ENCODE measurements around the gene ZNHIT2.

ZNHIT2 gene

GRCh38 chr11:65103476-65103875, 14.0 kb downstream of the ZNHIT2 start:
- no peak for DNase-seq (ENCODE audit: low read depth)

- no peak for DNase-seq (ENCODE audit: low read depth)
Observed at GRCh38 chr11:65102142-65103095, 15.1 kb downstream of the ZNHIT2 start.

- DNase-seq (ENCODE audit: low read depth) = no peak
Observed at GRCh38 chr11:65100674-65101350, 16.7 kb downstream of the ZNHIT2 start.

- DNase-seq (ENCODE audit: low read depth) = no peak
Observed at GRCh38 chr11:65096926-65097325, 20.6 kb downstream of the ZNHIT2 start.

GRCh38 chr11:65095974-65096806, 21.3 kb downstream of the ZNHIT2 start, which contains the start of gene VPS51:
VPS51 (plus strand) TSS chr11:65096214; CDS start chr11:65096251, 37 bp downstream.
- peak; percentile 74 for DNase-seq (ENCODE audit: low read depth)

GRCh38 chr11:65095427-65095826, 22.1 kb downstream of the ZNHIT2 start:
- DNase-seq (ENCODE audit: low read depth) = no peak

- no peak for DNase-seq (ENCODE audit: low read depth)
Observed at GRCh38 chr11:65090628-65091027, 26.9 kb downstream of the ZNHIT2 start.

GRCh38 chr11:65089621-65090020, 27.9 kb downstream of the ZNHIT2 start:
- DNase-seq (ENCODE audit: low read depth) = no peak

GRCh38 chr11:65087827-65088226, 29.7 kb downstream of the ZNHIT2 start:
- no peak for DNase-seq (ENCODE audit: low read depth)

- no peak for DNase-seq (ENCODE audit: low read depth)
Observed at GRCh38 chr11:65087216-65087615, 30.3 kb downstream of the ZNHIT2 start.

- no peak for DNase-seq (ENCODE audit: low read depth)
Observed at GRCh38 chr11:65086809-65087208, 30.7 kb downstream of the ZNHIT2 start.

- no peak for DNase-seq (ENCODE audit: low read depth)
Observed at GRCh38 chr11:65085446-65085845, 32.1 kb downstream of the ZNHIT2 start.

GRCh38 chr11:65084598-65085375, 32.7 kb downstream of the ZNHIT2 start:
- no peak for DNase-seq (ENCODE audit: low read depth)

- peak; percentile 89 for DNase-seq (ENCODE audit: low read depth)
Observed at GRCh38 chr11:65083834-65084597, 33.5 kb downstream of the ZNHIT2 start, which contains the start of the genes CDCA5 and ZFPL1. CDCA5 (minus strand) TSS chr11:65084040; CDS start chr11:65083978, 62 bp downstream. ZFPL1 (plus strand) TSS chr11:65084222; CDS start chr11:65084699, 477 bp downstream.

GRCh38 chr11:65083134-65083833, 34.2 kb downstream of the ZNHIT2 start:
- DNase-seq (ENCODE audit: low read depth) = no peak

- no peak for DNase-seq (ENCODE audit: low read depth)
Observed at GRCh38 chr11:65078786-65079342, 38.6 kb downstream of the ZNHIT2 start.

GRCh38 chr11:65078151-65078550, 39.4 kb downstream of the ZNHIT2 start:
- peak; percentile 29 for DNase-seq (ENCODE audit: low read depth)

GRCh38 chr11:65077451-65077850, 40.0 kb downstream of the ZNHIT2 start:
- DNase-seq (ENCODE audit: low read depth) = no peak

- DNase-seq (ENCODE audit: low read depth) = no peak
Observed at GRCh38 chr11:65072631-65072966, 44.9 kb downstream of the ZNHIT2 start.

Data from T-helper 22 cell (primary cell).